ENCODE measurements around the gene SLC35B2.

- TF ChIP-seq CTCF (IDR thresholded peaks at IDR 0.05; ENCODE audit: borderline replicate concordance, extremely low read depth, low read length, poor library complexity, severe bottlenecking) (no peak), EZH2 (IDR thresholded peaks at IDR 0.05; ENCODE audit: borderline replicate concordance, low read depth, low read length, severe bottlenecking) (no peak)
Measured at GRCh38 chr6:44216677-44217331, 40.5 kb downstream of the SLC35B2 start, which contains the start of gene MYMX.
